ENCODE data around the gene HSPA6. TPM values are rescaled to one million over a fixed set of nuclear protein-coding genes. Genes with fewer than 3 reads are reported as not detected.
"Not testable (repeated sequence)": the region's sequence is repeated elsewhere in the genome, so short reads cannot be mapped to it uniquely, and the experiment has no call there.

Gene HSPA6
- total and polyA plus RNA-seq, 10 donors, result 3.6 to 52.2 (median 18.4) TPM

DNA sequence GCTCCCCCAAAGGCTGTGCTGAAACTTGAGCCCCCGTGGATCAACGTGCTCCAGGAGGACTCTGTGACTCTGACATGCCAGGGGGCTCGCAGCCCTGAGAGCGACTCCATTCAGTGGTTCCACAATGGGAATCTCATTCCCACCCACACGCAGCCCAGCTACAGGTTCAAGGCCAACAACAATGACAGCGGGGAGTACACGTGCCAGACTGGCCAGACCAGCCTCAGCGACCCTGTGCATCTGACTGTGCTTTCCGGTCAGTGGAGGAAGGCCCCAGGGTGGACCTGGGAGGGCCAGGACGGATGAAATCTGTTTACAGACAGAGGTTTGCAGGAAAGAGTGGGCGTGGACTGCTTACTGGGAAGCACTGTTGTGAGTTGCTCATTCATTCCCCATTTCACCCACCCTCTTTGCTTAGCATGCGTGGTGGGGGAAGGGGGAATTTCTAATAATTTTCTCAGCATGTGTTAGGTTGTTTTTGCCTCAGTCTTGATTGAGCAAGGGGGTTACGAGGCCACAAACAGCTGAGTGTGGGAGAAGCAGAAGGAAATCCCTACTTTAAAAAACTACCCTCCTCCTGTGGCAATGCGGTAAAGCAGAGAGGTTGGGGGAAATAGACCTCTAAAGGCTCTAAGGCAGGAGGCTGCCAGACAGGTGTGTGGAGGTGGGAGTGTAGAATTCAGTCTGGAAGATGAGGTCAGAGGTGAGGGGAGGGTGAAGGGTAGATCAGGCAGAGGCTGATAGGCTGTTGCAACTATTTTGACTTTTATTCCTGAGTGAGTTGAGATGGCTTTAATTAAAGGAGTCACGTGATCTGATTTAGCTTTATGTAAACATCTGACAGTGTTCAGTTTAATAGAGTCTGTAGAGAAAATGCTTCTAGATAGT, 17.8 kb upstream of the HSPA6 start:
- WGBS, 5 donors, result 31 to 50% (median 41%) methylated on average over 11 to 15 of the region's 15 CpGs
- Histone ChIP-seq H3K36me3 (peaks cover 0 to 43% (median 0%) of the 10 kb centered on the region in 6 donors), H3K4me1 (peaks cover 2 to 67% (median 23%) of the 10 kb centered on the region in 6 donors), H3K27ac (peak overlapping the region; percentile 28 to 95 (median 86)), H3K4me3 (peak overlapping the region in 7 of 8 donors; percentile 1 to 62 (median 26)), H3K9me3 (no peaks in the 10 kb centered on the region), H3K27me3 (replicated peaks in 1 of 7) (no peaks in the 10 kb centered on the region)
- DNase-seq, result peak; percentile 90
- TF ChIP-seq POLR2A (IDR thresholded peaks at IDR 0.05), result peak in 1 of 3 donors; percentile 37
- TF ChIP-seq, protein P1, sequence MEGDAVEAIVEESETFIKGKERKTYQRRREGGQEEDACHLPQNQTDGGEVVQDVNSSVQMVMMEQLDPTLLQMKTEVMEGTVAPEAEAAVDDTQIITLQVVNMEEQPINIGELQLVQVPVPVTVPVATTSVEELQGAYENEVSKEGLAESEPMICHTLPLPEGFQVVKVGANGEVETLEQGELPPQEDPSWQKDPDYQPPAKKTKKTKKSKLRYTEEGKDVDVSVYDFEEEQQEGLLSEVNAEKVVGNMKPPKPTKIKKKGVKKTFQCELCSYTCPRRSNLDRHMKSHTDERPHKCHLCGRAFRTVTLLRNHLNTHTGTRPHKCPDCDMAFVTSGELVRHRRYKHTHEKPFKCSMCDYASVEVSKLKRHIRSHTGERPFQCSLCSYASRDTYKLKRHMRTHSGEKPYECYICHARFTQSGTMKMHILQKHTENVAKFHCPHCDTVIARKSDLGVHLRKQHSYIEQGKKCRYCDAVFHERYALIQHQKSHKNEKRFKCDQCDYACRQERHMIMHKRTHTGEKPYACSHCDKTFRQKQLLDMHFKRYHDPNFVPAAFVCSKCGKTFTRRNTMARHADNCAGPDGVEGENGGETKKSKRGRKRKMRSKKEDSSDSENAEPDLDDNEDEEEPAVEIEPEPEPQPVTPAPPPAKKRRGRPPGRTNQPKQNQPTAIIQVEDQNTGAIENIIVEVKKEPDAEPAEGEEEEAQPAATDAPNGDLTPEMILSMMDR (IDR thresholded peaks at IDR 0.05 in 8 of 11, conservative IDR thresholded peaks at IDR 0.05 in 3 of 11), result no peak
- peak; percentile 77 to 79 (median 78) for TF ChIP-seq POLR2AphosphoS5 (IDR thresholded peaks at IDR 0.05)
- intact Hi-C loops (cut with DNase I; ENCODE audit: low total_unique reads), result no loop called here

DNA sequence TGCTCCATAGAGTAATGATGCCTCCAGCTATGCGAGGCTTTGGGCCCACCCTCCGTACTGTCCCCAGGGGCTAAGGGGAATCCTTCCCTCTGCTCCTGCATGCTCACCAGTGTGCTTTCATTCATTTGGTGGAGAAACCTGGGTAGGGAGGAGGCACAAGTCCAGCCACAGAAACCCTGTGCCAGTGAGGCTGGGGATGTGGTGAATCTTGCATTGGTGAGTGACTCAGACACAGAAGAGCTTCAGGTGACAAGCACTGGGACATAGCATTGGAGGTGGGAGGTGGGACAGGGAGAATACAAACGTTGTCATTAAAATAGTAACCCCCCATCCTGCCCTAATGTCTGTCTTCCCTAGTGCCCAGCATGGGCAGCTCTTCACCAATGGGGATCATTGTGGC, 13.9 kb upstream of the HSPA6 start:
- no peak overlapping the region for H3K27ac ChIP-seq
- TF ChIP-seq, protein P1 (IDR thresholded peaks at IDR 0.05 in 8 of 11, conservative IDR thresholded peaks at IDR 0.05 in 3 of 11), result no peak
- TF ChIP-seq POLR2A (IDR thresholded peaks at IDR 0.05) (no peak), POLR2AphosphoS5 (IDR thresholded peaks at IDR 0.05) (no peak)
- no peaks in the 10 kb centered on the region for H3K9me3 ChIP-seq
- 75 to 88% (median 86%) methylated on average over 1 to 3 of the region's 3 CpGs for WGBS, 5 donors
- no peaks in the 10 kb centered on the region for H3K27me3 ChIP-seq (replicated peaks in 1 of 7)
- peaks cover 0 to 59% (median 0%) of the 10 kb centered on the region in 6 donors for H3K36me3 ChIP-seq
- H3K4me3 ChIP-seq, result no peak overlapping the region
- peaks cover 2 to 72% (median 30%) of the 10 kb centered on the region in 6 donors for H3K4me1 ChIP-seq
- no peak for DNase-seq
- intact Hi-C loops (cut with DNase I; ENCODE audit: low total_unique reads), result no loop called here

DNA sequence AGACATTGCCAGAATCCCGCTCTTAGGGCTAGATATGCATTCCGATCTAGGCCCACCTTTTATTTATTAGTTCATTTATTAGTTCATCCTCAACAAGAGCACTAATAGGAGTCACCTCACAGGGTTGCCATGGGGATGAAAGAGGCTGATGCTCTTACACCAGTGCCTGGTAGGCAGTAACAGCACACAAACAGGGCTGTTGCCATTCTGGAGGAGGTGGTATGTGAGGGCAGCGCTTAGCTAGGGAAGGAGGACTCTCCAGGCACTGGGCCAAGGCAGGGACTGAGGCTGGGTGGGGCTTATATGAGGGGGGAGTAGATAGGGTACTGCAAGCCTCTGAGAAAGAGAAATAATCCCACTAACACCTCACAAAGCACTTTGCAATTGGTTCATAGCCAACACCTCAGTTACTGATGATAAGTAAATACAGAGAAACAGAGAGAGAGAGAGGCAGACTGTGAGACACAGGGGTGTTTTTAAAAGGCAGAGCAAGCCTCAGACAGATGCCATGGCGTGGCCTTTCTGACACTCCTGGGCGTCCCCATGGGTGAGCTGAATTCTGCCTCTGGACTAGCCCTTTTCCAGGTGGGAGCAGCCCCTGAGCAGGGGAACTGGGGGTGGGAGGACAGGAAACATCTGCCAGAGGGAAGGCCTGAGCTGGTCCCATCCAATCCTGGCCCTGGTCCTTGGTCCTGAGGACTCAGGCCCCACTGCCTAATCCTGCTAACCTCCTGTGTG, 13.2 kb upstream of the HSPA6 start:
- H3K27ac ChIP-seq, result no peak overlapping the region
- H3K36me3 ChIP-seq, result peaks cover 0 to 59% (median 0%) of the 10 kb centered on the region in 6 donors
- DNase-seq, result no peak
- TF ChIP-seq POLR2A (IDR thresholded peaks at IDR 0.05), result no peak
- TF ChIP-seq, protein P1 (IDR thresholded peaks at IDR 0.05 in 8 of 11, conservative IDR thresholded peaks at IDR 0.05 in 3 of 11), result no peak
- no peak for TF ChIP-seq POLR2AphosphoS5 (IDR thresholded peaks at IDR 0.05)
- intact Hi-C loops (cut with DNase I; ENCODE audit: low total_unique reads), result no loop called here
- peaks cover 0 to 65% (median 27%) of the 10 kb centered on the region in 6 donors for H3K4me1 ChIP-seq
- no peaks in the 10 kb centered on the region for H3K27me3 ChIP-seq (replicated peaks in 1 of 7)
- no peak overlapping the region for H3K4me3 ChIP-seq
- 79 to 91% (median 84%) methylated on average over 5 of the region's 5 CpGs for WGBS, 5 donors
- no peaks in the 10 kb centered on the region for H3K9me3 ChIP-seq

DNA sequence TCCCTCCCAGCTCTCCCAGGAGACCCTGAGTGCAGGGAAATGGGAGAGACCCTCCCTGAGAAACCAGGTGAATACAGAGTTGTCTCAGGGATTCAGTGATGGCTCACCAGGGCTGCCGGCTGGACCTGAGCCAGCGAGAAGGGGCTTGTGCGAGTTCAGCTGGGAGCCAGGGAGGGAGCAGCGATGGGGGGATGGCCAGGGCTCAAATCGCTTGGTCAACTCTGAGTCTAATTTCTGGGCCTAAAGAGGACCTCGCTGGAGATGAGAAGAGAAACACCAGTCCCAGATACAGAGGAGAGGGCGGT, 12.6 kb upstream of the HSPA6 start:
- Histone ChIP-seq H3K27me3 (replicated peaks in 1 of 7) (no peaks in the 10 kb centered on the region), H3K36me3 (peaks cover 0 to 59% (median 0%) of the 10 kb centered on the region in 6 donors), H3K4me1 (peaks cover 0 to 61% (median 25%) of the 10 kb centered on the region in 6 donors), H3K27ac (no peak overlapping the region), H3K9me3 (no peaks in the 10 kb centered on the region), H3K4me3 (no peak overlapping the region)
- TF ChIP-seq, protein P1 (IDR thresholded peaks at IDR 0.05 in 8 of 11, conservative IDR thresholded peaks at IDR 0.05 in 3 of 11), result no peak
- no peak for TF ChIP-seq POLR2AphosphoS5 (IDR thresholded peaks at IDR 0.05)
- no peak for TF ChIP-seq POLR2A (IDR thresholded peaks at IDR 0.05)
- no peak for DNase-seq
- intact Hi-C loops (cut with DNase I; ENCODE audit: low total_unique reads), result no loop called here
- WGBS, 5 donors, result 89 to 97% (median 93%) methylated on average over 7 of the region's 7 CpGs

DNA sequence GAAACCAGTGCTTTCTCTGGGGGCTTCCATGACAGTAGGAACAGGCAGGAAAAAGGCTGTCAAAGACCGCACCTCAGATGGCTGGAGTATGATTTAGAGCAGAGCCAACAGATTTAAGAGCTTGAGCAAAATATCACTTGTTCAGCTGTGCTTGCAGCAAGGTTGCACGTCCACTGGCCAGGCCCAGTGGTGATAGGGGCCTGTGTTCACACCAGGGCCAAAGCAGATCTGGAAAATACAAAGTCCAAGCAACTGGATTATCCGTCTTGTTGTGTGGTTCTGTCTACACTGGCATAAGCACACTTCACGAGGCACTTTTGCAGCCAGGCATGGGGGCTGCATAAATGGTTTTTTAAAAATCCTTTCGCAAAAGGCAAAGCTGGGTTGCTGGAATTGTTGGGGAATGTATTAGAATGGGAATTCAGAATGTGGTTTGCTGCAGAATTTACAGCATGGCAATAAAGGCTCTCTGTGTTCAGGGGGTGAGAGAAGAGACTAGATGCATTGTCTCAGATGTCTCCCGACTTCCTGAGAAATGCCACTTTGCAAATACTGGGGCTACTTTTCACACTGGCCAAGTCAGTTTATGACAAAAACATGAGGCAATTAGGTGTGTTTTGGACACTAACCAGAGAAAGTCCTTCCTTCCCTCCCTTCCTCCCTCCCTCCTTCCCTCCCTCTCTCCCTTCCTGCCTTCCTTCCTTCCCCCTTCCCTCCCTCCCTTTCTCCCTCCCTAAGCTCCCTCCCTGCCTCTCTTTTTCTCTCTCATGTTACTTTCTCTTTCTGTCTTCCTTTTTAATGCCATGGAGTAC, 11.5 kb upstream of the HSPA6 start:
- H3K36me3 ChIP-seq, result peaks cover 0 to 59% (median 0%) of the 10 kb centered on the region in 6 donors
- H3K9me3 ChIP-seq; DNase-seq; intact Hi-C loops (cut with DNase I; ENCODE audit: low total_unique reads); H3K27me3 ChIP-seq (replicated peaks in 1 of 7); H3K4me3 ChIP-seq; H3K27ac ChIP-seq: not testable (repeated sequence)
- H3K4me1 ChIP-seq, result peaks cover 0 to 50% (median 22%) of the 10 kb centered on the region in 6 donors
- WGBS, 5 donors, result 88 to 95% (median 92%) methylated on average over 5 to 6 of the region's 6 CpGs

All from spleen (tissue), 11 donors.